IPS DF 19.7 (cell line): ENCODE measurements around the gene GNA15.
"Not testable (repeated sequence)": the region's sequence is repeated elsewhere in the genome, so short reads cannot be mapped to it uniquely, and the experiment has no call there.

Experiments
- DNase-seq: peaks from one replicate; pipeline ENCODE4 v3.0.0-alpha.2; 2013; ENCODE audit warnings: low read depth, low spot score

Gene GNA15

GRCh38 chr19:3190921-3191805 is 55.3 kb downstream of the GNA15 start:
- DNase-seq, result no peak

- not testable (repeated sequence) for DNase-seq
Observed at GRCh38 chr19:3191806-3192104, 55.9 kb downstream of the GNA15 start.

- DNase-seq, result no peak
Observed at GRCh38 chr19:3192228-3192635, 56.4 kb downstream of the GNA15 start.

GRCh38 chr19:3192684-3193083 is 56.9 kb downstream of the GNA15 start:
- DNase-seq, result no peak

- no peak for DNase-seq
Observed at GRCh38 chr19:3193256-3194105, 57.6 kb downstream of the GNA15 start.

- DNase-seq, result no peak
Observed at GRCh38 chr19:3194106-3195087, 58.6 kb downstream of the GNA15 start.

- no peak for DNase-seq
Observed at GRCh38 chr19:3196064-3196932, 60.5 kb downstream of the GNA15 start.

GRCh38 chr19:3196933-3197205 is 61.0 kb downstream of the GNA15 start:
- DNase-seq, result no peak

- no peak for DNase-seq
Observed at GRCh38 chr19:3198901-3199700, 63.3 kb downstream of the GNA15 start.

- DNase-seq, result no peak
Observed at GRCh38 chr19:3201072-3201700, 65.4 kb downstream of the GNA15 start.

GRCh38 chr19:3201911-3202310 is 66.1 kb downstream of the GNA15 start:
- DNase-seq, result no peak

- no peak for DNase-seq
Observed at GRCh38 chr19:3202346-3202745, 66.5 kb downstream of the GNA15 start.

GRCh38 chr19:3202895-3203294 is 67.1 kb downstream of the GNA15 start:
- DNase-seq, result not testable (repeated sequence)

GRCh38 chr19:3203805-3204645 is 68.2 kb downstream of the GNA15 start:
- DNase-seq, result no peak

- DNase-seq, result no peak
Observed at GRCh38 chr19:3204646-3205275, 68.9 kb downstream of the GNA15 start.

GRCh38 chr19:3206216-3206953 is 70.6 kb downstream of the GNA15 start:
- no peak for DNase-seq

GRCh38 chr19:3207461-3208242 is 71.8 kb downstream of the GNA15 start:
- no peak for DNase-seq
